ENCODE results near the gene ACAP2. TPM values are rescaled to one million over a fixed set of nuclear protein-coding genes. Genes with fewer than 3 reads are reported as not detected.

Gene ACAP2
- total RNA-seq, 1 donor from 2014 or later: 46.0 TPM

GRCh38 chr3:195263193-195263924 is 179.5 kb downstream of the ACAP2 start:
- DNase-seq (ENCODE audit: low read depth) (no peak), FAIRE-seq (no peak)
- no peak overlapping the region for H3K4me2 ChIP-seq (ENCODE audit: low read length)
- TF ChIP-seq EZH2 (IDR thresholded peaks at IDR 0.05; ENCODE audit: insufficient read depth, low read length): no peak
- TF ChIP-seq CTCF (IDR thresholded peaks at IDR 0.05; ENCODE audit: insufficient read depth, low read depth, low read length): no peak
- H3K4me1 ChIP-seq (ENCODE audit: insufficient read depth, low read length): peaks cover 19% of the 10 kb centered on the region
- peaks cover 26% of the 10 kb centered on the region for H4K20me1 ChIP-seq (ENCODE audit: insufficient read depth, low read length)
- H3K27ac ChIP-seq (ENCODE audit: low read depth, low read length): no peak overlapping the region
- no peaks in the 10 kb centered on the region for H3K9me3 Mint-ChIP-seq (ENCODE audit: unreplicated experiment)
- H3K4me1 Mint-ChIP-seq (ENCODE audit: low read depth, unreplicated experiment): peaks cover 2% of the 10 kb centered on the region
- no peak overlapping the region for H2AFZ ChIP-seq (ENCODE audit: low read depth, low read length)
- H3K9ac ChIP-seq (ENCODE audit: low read length): no peak overlapping the region
- peaks cover 4% of the 10 kb centered on the region for H3K36me3 ChIP-seq (ENCODE audit: insufficient read depth, low read length)
- H3K27ac Mint-ChIP-seq (ENCODE audit: unreplicated experiment): no peak overlapping the region
- H3K27me3 ChIP-seq (ENCODE audit: insufficient read depth, low read length): no peaks in the 10 kb centered on the region
- no peaks in the 10 kb centered on the region for H3K27me3 Mint-ChIP-seq (ENCODE audit: low read depth, unreplicated experiment)
- peaks cover 2% of the 10 kb centered on the region for H3K36me3 Mint-ChIP-seq (ENCODE audit: low read depth, unreplicated experiment)
- no peak overlapping the region for H3K4me3 Mint-ChIP-seq (ENCODE audit: unreplicated experiment)
- H3K79me2 ChIP-seq (ENCODE audit: insufficient read depth, low read length): peaks cover 50% of the 10 kb centered on the region
- H3K4me3 ChIP-seq (ENCODE audit: insufficient read depth, low read depth, low read length): no peak overlapping the region
- H3K9me3 ChIP-seq (ENCODE audit: insufficient read depth, low read depth, low read length): no peaks in the 10 kb centered on the region

GRCh38 chr3:195261925-195262324 is 180.9 kb downstream of the ACAP2 start:
- H3K9me3 ChIP-seq (ENCODE audit: insufficient read depth, low read depth, low read length): no peaks in the 10 kb centered on the region
- H3K79me2 ChIP-seq (ENCODE audit: insufficient read depth, low read length): peaks cover 59% of the 10 kb centered on the region
- no peak overlapping the region for H3K4me2 ChIP-seq (ENCODE audit: low read length)
- Mint-ChIP-seq H3K27me3 (ENCODE audit: low read depth, unreplicated experiment) (no peaks in the 10 kb centered on the region), H3K27ac (ENCODE audit: unreplicated experiment) (no peak overlapping the region), H3K4me3 (ENCODE audit: unreplicated experiment) (no peak overlapping the region), H3K9me3 (ENCODE audit: unreplicated experiment) (no peaks in the 10 kb centered on the region), H3K36me3 (ENCODE audit: low read depth, unreplicated experiment) (peaks cover 2% of the 10 kb centered on the region), H3K4me1 (ENCODE audit: low read depth, unreplicated experiment) (peaks cover 2% of the 10 kb centered on the region)
- peaks cover 20% of the 10 kb centered on the region for H3K4me1 ChIP-seq (ENCODE audit: insufficient read depth, low read length)
- no peaks in the 10 kb centered on the region for H3K27me3 ChIP-seq (ENCODE audit: insufficient read depth, low read length)
- peaks cover 4% of the 10 kb centered on the region for H3K36me3 ChIP-seq (ENCODE audit: insufficient read depth, low read length)
- no peak overlapping the region for H3K4me3 ChIP-seq (ENCODE audit: insufficient read depth, low read depth, low read length)
- DNase-seq (ENCODE audit: low read depth): no peak
- no peak for TF ChIP-seq CTCF (IDR thresholded peaks at IDR 0.05; ENCODE audit: insufficient read depth, low read depth, low read length)
- TF ChIP-seq EZH2 (IDR thresholded peaks at IDR 0.05; ENCODE audit: insufficient read depth, low read length): no peak
- H3K9ac ChIP-seq (ENCODE audit: low read length): no peak overlapping the region
- no peak for FAIRE-seq
- no peak overlapping the region for H3K27ac ChIP-seq (ENCODE audit: low read depth, low read length)
- H4K20me1 ChIP-seq (ENCODE audit: insufficient read depth, low read length): peaks cover 23% of the 10 kb centered on the region
- H2AFZ ChIP-seq (ENCODE audit: low read depth, low read length): no peak overlapping the region

GRCh38 chr3:195260280-195260905 is 182.4 kb downstream of the ACAP2 start:
- Mint-ChIP-seq H3K27ac (ENCODE audit: unreplicated experiment) (no peak overlapping the region), H3K27me3 (ENCODE audit: low read depth, unreplicated experiment) (no peaks in the 10 kb centered on the region), H3K4me1 (ENCODE audit: low read depth, unreplicated experiment) (peaks cover 2% of the 10 kb centered on the region), H3K9me3 (ENCODE audit: unreplicated experiment) (no peaks in the 10 kb centered on the region), H3K4me3 (ENCODE audit: unreplicated experiment) (peak overlapping the region; percentile 76), H3K36me3 (ENCODE audit: low read depth, unreplicated experiment) (peaks cover 2% of the 10 kb centered on the region)
- no peak for FAIRE-seq
- Histone ChIP-seq H3K4me1 (ENCODE audit: insufficient read depth, low read length) (peaks cover 20% of the 10 kb centered on the region), H3K4me3 (ENCODE audit: insufficient read depth, low read depth, low read length) (peak overlapping the region; percentile 76), H3K79me2 (ENCODE audit: insufficient read depth, low read length) (peaks cover 64% of the 10 kb centered on the region), H3K9me3 (ENCODE audit: insufficient read depth, low read depth, low read length) (no peaks in the 10 kb centered on the region), H2AFZ (ENCODE audit: low read depth, low read length) (peak overlapping the region; percentile 91), H3K27ac (ENCODE audit: low read depth, low read length) (peak overlapping the region; percentile 12), H3K36me3 (ENCODE audit: insufficient read depth, low read length) (no peaks in the 10 kb centered on the region), H3K27me3 (ENCODE audit: insufficient read depth, low read length) (no peaks in the 10 kb centered on the region), H3K4me2 (ENCODE audit: low read length) (peak overlapping the region; percentile 100), H4K20me1 (ENCODE audit: insufficient read depth, low read length) (peaks cover 17% of the 10 kb centered on the region), H3K9ac (ENCODE audit: low read length) (peak overlapping the region; percentile 83)
- no peak for DNase-seq (ENCODE audit: low read depth)
- no peak for TF ChIP-seq CTCF (IDR thresholded peaks at IDR 0.05; ENCODE audit: insufficient read depth, low read depth, low read length)
- TF ChIP-seq EZH2 (IDR thresholded peaks at IDR 0.05; ENCODE audit: insufficient read depth, low read length): no peak
